H9 (cell line): Measurements from ENCODE around the gene ZNF117. TPM values are rescaled to one million over a fixed set of nuclear protein-coding genes. Genes with fewer than 3 reads are reported as not detected.
A peak's percentile ranks its signal among the peaks of the same experiment; 100 is the strongest.

Experiments
- DNase-seq: peaks from one replicate; pipeline ENCODE4 v3.0.0-alpha.2; 2017
- H2AFZ ChIP-seq: one replicate; pipeline ENCODE4 v1.6.1; 2013; ENCODE audit warnings: mild to moderate bottlenecking, low read length, control low read depth, moderate library complexity
- H2AK5ac ChIP-seq: 2 replicates; pipeline ENCODE4 v1.6.1; 2013; ENCODE audit warnings: low read length, control low read depth, mixed read lengths; ENCODE audit not compliant: insufficient read length
- H2BK120ac ChIP-seq: one replicate; pipeline ENCODE4 v1.6.1; 2013; ENCODE audit warnings: low read depth, mild to moderate bottlenecking, low read length, control low read depth, inconsistent platforms; ENCODE audit not compliant: poor library complexity, severe bottlenecking
- H2BK12ac ChIP-seq: 2 replicates; pipeline ENCODE4 v1.6.1; 2013; ENCODE audit warnings: low read length, control low read depth, mixed read lengths, low read depth; ENCODE audit not compliant: insufficient read length
- H2BK15ac ChIP-seq: 2 replicates; pipeline ENCODE4 v1.6.1; 2013; ENCODE audit warnings: low read depth, low read length, control low read depth
- H2BK20ac ChIP-seq: one replicate; pipeline ENCODE4 v1.6.1; 2013; ENCODE audit warnings: low read depth, mild to moderate bottlenecking, low read length, control low read depth, inconsistent platforms; ENCODE audit not compliant: poor library complexity, severe bottlenecking
- H2BK5ac ChIP-seq: 2 replicates; pipeline ENCODE4 v1.6.1; 2013; ENCODE audit warnings: low read length, control low read depth, mixed read lengths; ENCODE audit not compliant: insufficient read length
- H3K14ac ChIP-seq: 2 replicates; pipeline ENCODE4 v1.6.1; 2013; ENCODE audit warnings: low read length, control low read depth; ENCODE audit not compliant: insufficient read depth
- H3K18ac ChIP-seq: 2 replicates; pipeline ENCODE4 v1.6.1; 2013; ENCODE audit warnings: low read depth, mild to moderate bottlenecking, mixed read lengths, low read length, control low read depth; ENCODE audit not compliant: insufficient read length
- H3K23ac ChIP-seq: 2 replicates; pipeline ENCODE4 v1.6.1; 2013; ENCODE audit warnings: low read length, control low read depth, mixed read lengths, low read depth; ENCODE audit not compliant: insufficient read length
- H3K23me2 ChIP-seq: 2 replicates; pipeline ENCODE4 v1.6.1; 2013; ENCODE audit warnings: low read depth, mild to moderate bottlenecking, mixed read lengths, low read length, control low read depth; ENCODE audit not compliant: insufficient read length, poor library complexity, severe bottlenecking
- H3K27ac ChIP-seq: 2 replicates; pipeline ENCODE4 v1.5.1; 2013; ENCODE audit warnings: low read length, control low read depth, mixed read lengths, low read depth; ENCODE audit not compliant: insufficient read length
- H3K27me3 ChIP-seq: 2 replicates; pipeline ENCODE4 v1.6.1; 2013; ENCODE audit warnings: low read length, control low read depth, inconsistent platforms; ENCODE audit not compliant: insufficient read depth
- H3K4ac ChIP-seq: 2 replicates; pipeline ENCODE4 v1.6.1; 2013; ENCODE audit warnings: low read depth, mild to moderate bottlenecking, control low read depth, inconsistent platforms, low read length, moderate library complexity
- H3K4me1 ChIP-seq: 2 replicates; pipeline ENCODE4 v1.6.1; 2013; ENCODE audit warnings: low read length, control low read depth, inconsistent platforms; ENCODE audit not compliant: insufficient read depth
- H3K4me2 ChIP-seq: 2 replicates; pipeline ENCODE4 v1.6.1; 2013; ENCODE audit warnings: low read length, control low read depth, mixed read lengths; ENCODE audit not compliant: insufficient read length, insufficient read depth
- H3K56ac ChIP-seq: 2 replicates; pipeline ENCODE4 v1.6.1; 2013; ENCODE audit warnings: low read depth, mild to moderate bottlenecking, mixed read lengths, low read length, control low read depth; ENCODE audit not compliant: insufficient read length
- H3K79me1 ChIP-seq: 2 replicates; pipeline ENCODE4 v1.6.1; 2013; ENCODE audit warnings: low read depth, mild to moderate bottlenecking, moderate library complexity, low read length, control low read depth, inconsistent platforms; ENCODE audit not compliant: insufficient read depth, poor library complexity, severe bottlenecking
- H3K79me2 ChIP-seq: 2 replicates; pipeline ENCODE4 v1.6.1; 2013; ENCODE audit warnings: low read length, control low read depth, inconsistent platforms; ENCODE audit not compliant: insufficient read depth
- H3K9ac ChIP-seq: 2 replicates; pipeline ENCODE4 v1.6.1; 2013; ENCODE audit warnings: low read length, control low read depth, mixed read lengths; ENCODE audit not compliant: insufficient read length; ENCODE audit errors: extremely low read depth
- H3K9me3 ChIP-seq: one replicate; pipeline ENCODE4 v1.6.1; 2013; ENCODE audit warnings: low read depth, low read length, inconsistent platforms; ENCODE audit not compliant: control insufficient read depth
- H3T11ph ChIP-seq: one replicate; pipeline ENCODE4 v1.6.1; 2013; ENCODE audit warnings: mild to moderate bottlenecking, low read length, control low read depth, inconsistent platforms
- H4K20me1 ChIP-seq: one replicate; pipeline ENCODE4 v1.6.1; 2013; ENCODE audit not compliant: control insufficient read depth, insufficient read length, insufficient read depth
- H4K5ac ChIP-seq: 2 replicates; pipeline ENCODE4 v1.6.1; 2013; ENCODE audit warnings: low read depth, mild to moderate bottlenecking, mixed read lengths, low read length, control low read depth; ENCODE audit not compliant: insufficient read length
- H4K8ac ChIP-seq: replicated peaks from 2 replicates; pipeline ENCODE4 v1.6.1; 2013; ENCODE audit warnings: low read length, control low read depth, mixed read lengths, low read depth; ENCODE audit not compliant: insufficient read length
- H4K91ac ChIP-seq: 2 replicates; pipeline ENCODE4 v1.6.1; 2013; ENCODE audit warnings: low read depth, mild to moderate bottlenecking, moderate library complexity, mixed read lengths, low read length, control low read depth; ENCODE audit not compliant: insufficient read length
- H3K27ac Mint-ChIP-seq, 3 experiments: 2 replicates in 2 of 3; 3 replicates in 1 of 3; pipeline ENCODE4 v1.8.0; 2020 to 2021; ENCODE audit warnings: mixed read lengths in 3 of 3, mild to moderate bottlenecking in 1 of 3, moderate library complexity in 1 of 3
- H3K27me3 Mint-ChIP-seq: 2 replicates; pipeline ENCODE4 v1.8.0; 2021; ENCODE audit warnings: low read depth, mild to moderate bottlenecking, moderate library complexity, mixed read lengths
- H3K36me3 Mint-ChIP-seq, 3 experiments: 2 replicates in 2 of 3; 3 replicates in 1 of 3; pipeline ENCODE4 v1.8.0; 2020 to 2021; ENCODE audit warnings: low read depth in 3 of 3, mixed read lengths in 3 of 3; ENCODE audit not compliant: insufficient read depth in 1 of 3
- H3K4me1 Mint-ChIP-seq, 2 experiments: 2 replicates each; pipeline ENCODE4 v1.8.0; 2020; ENCODE audit warnings: mixed read lengths in 2 of 2
- H3K4me3 Mint-ChIP-seq, 2 experiments: 2 replicates in 1 of 2; 3 replicates in 1 of 2; pipeline ENCODE4 v1.8.0; 2020 to 2021; ENCODE audit warnings: mild to moderate bottlenecking in 2 of 2, mixed read lengths in 2 of 2, moderate library complexity in 1 of 2
- H3K9me3 Mint-ChIP-seq, 2 experiments: 2 replicates in 1 of 2; 3 replicates in 1 of 2; pipeline ENCODE4 v1.8.0; 2020; ENCODE audit warnings: mild to moderate bottlenecking in 2 of 2, mixed read lengths in 2 of 2, moderate library complexity in 1 of 2
- CTCF ChIP-seq: fragments of 200-600 bp; sonication (generic); conservative IDR thresholded peaks from 3 replicates; pipeline ENCODE4 v1.8.0; 2021; ENCODE audit warnings: antibody characterized with exemption, mild to moderate bottlenecking
- WGBS: extraction: QIAGEN DNeasy Blood & Tissue Kit; methylation state at CpG from one replicate; pipeline ENCODE4 v1.1.7; 2013; ENCODE audit warnings: missing lambda C conversion rate, low lambda C conversion rate, mixed read lengths; ENCODE audit not compliant: insufficient read length; ENCODE audit errors: extremely low coverage; 5-methylcytosine and 5-hydroxymethylcytosine counted together
- total RNA-seq: library from RNA; stranded (reverse); gene quantifications from 2 replicates; pipeline ENCODE4 v1.2.1, GENCODE V29; 2021

The ZNF117 gene
- total RNA-seq, 1 experiment from 2014 or later, result 13.6 TPM

- no peak overlapping the region for H4K8ac ChIP-seq
- no peak overlapping the region for H4K91ac ChIP-seq
- H3K18ac ChIP-seq, result no peak overlapping the region
- H3K27ac ChIP-seq, result no peak overlapping the region
- H3T11ph ChIP-seq, result no peak overlapping the region
- H3K79me1 ChIP-seq, result no peaks in the 10 kb centered on the region
- peak overlapping the region; percentile 57 to 60; a peak in 4 of 5 replicates for H3K4me3 Mint-ChIP-seq
- H3K27ac Mint-ChIP-seq, result no peak overlapping the region
- DNase-seq, result peak; percentile 69
- H3K27me3 ChIP-seq, result no peaks in the 10 kb centered on the region; the same call in 1 of the 2 replicates
- H3K9me3 Mint-ChIP-seq, result no peaks in the 10 kb centered on the region
- no peak overlapping the region for H3K9ac ChIP-seq
- TF ChIP-seq CTCF, result no peak; the same call in 2 of the 3 replicates
- no peak overlapping the region for H3K56ac ChIP-seq
- H3K36me3 Mint-ChIP-seq, result peaks cover 0 to 2% (median 0%) of the 10 kb centered on the region in 3 experiments; a peak in 1 of 7 replicates
- no peak overlapping the region for H2BK20ac ChIP-seq
- H3K79me2 ChIP-seq, result no peaks in the 10 kb centered on the region
- H3K23ac ChIP-seq, result no peak overlapping the region
- H2BK15ac ChIP-seq, result no peak overlapping the region
- peak overlapping the region; percentile 61 for H3K4me2 ChIP-seq
- H3K14ac ChIP-seq, result no peak overlapping the region
- no peak overlapping the region for H2BK120ac ChIP-seq
- H2BK5ac ChIP-seq, result no peak overlapping the region
- H3K27me3 Mint-ChIP-seq, result peaks cover 40% of the 10 kb centered on the region
- peaks cover 0 to 6% of the 10 kb centered on the region in 2 experiments; a peak in 2 of 4 replicates for H3K4me1 Mint-ChIP-seq
- H3K23me2 ChIP-seq, result peaks cover 10% of the 10 kb centered on the region
- no peak overlapping the region for H2AK5ac ChIP-seq
- H2BK12ac ChIP-seq, result no peak overlapping the region
- no peak overlapping the region for H4K5ac ChIP-seq
- no peak overlapping the region for H2AFZ ChIP-seq
- no peaks in the 10 kb centered on the region for H3K9me3 ChIP-seq
- no peaks in the 10 kb centered on the region; the same call in 1 of the 2 replicates for H3K4me1 ChIP-seq
- no peak overlapping the region for H3K4ac ChIP-seq
- no peaks in the 10 kb centered on the region for H4K20me1 ChIP-seq
- WGBS, result no CpG with 5 or more reads among the region's 5 CpGs
These were observed 44.1 kb downstream of the ZNF117 start for GRCh38 chr7:64946772-64947171.
